ENCODE data around the gene STARD3NL.

GRCh38 chr7:38244516-38244915 is 66.5 kb downstream of the STARD3NL start:
- TF ChIP-seq YY1 (IDR thresholded peaks at IDR 0.05; ENCODE audit: insufficient read depth, insufficient read length): no peak
- no peak for TF ChIP-seq ZNF274 (IDR thresholded peaks at IDR 0.05; ENCODE audit: low read depth, low read length)
